DOHH2 (cell line): ENCODE measurements around the gene GAB2.

ENCODE experiments used
- CTCF ChIP-seq: fragments of 200-600 bp; sonication (generic); IDR thresholded peaks from one replicate; pipeline ENCODE4 v1.5.1; 2014; ENCODE audit warnings: antibody characterized with exemption, mild to moderate bottlenecking, low read depth, low read length; ENCODE audit not compliant: poor library complexity, severe bottlenecking
- EZH2phosphoT487 ChIP-seq: fragments of 200-600 bp; sonication (generic); IDR thresholded peaks from 2 replicates; pipeline ENCODE4 v1.6.1; 2017; ENCODE audit warnings: borderline replicate concordance, mild to moderate bottlenecking, antibody characterized with exemption, low read length, moderate library complexity, mixed read lengths

DNA sequence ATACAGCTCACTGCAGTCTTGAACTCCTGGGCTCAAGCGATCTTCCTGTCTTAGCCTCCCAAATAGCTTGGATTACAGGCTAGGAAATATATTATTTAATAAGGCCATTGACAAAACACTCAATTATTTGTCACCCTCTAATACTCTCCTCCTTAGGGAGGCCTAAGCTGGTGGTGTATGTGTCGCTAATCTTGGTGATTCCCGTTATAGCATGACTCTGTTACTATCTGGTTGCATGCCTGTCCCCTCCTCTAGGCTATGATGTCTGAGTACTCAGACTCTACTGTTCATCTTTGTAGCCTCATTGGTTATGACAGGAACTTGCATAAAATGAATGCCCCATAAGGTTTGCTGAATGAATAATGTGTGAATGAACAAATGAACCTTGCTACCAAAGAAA, 141.3 kb downstream of the GAB2 start:
- TF ChIP-seq CTCF (no peak), EZH2phosphoT487 (no peak)
